HEK293 (cell line): ENCODE measurements around the gene FYB1.

ENCODE experiments used
- CTCF ChIA-PET: fragments of 350-600 bp; formaldehyde crosslinking; extraction: SDS; loops from one replicate; lab custom pipeline; 2021; ENCODE audit warnings: antibody characterized with exemption; lab: Yijun Ruan, JAX
- POLR2A ChIA-PET: fragments of 300-600 bp; formaldehyde crosslinking; extraction: SDS; loops from one replicate; lab custom pipeline; 2020; ENCODE audit warnings: antibody characterized with exemption, inconsistent platforms; lab: Yijun Ruan, JAX
- H3K27ac ChIP-seq: fragments of 200-500 bp; sonication (Bioruptor generic); 2 replicates; pipeline ENCODE4 v1.5.1; 2014; ENCODE audit warnings: low read depth, low read length, control low read depth, inconsistent platforms; ENCODE audit errors: extremely low read depth
- H3K36me3 ChIP-seq, 2 experiments: fragments of 200-500 bp in 1 of 2; sonication (Bioruptor generic) in 1 of 2; 1 replicate in 1 of 2; 2 replicates in 1 of 2; pipeline ENCODE4 v1.5.1; 2014 to 2017; ENCODE audit warnings: inconsistent platforms in 2 of 2, low read length in 2 of 2; ENCODE audit not compliant: control insufficient read depth in 2 of 2, insufficient read depth in 1 of 2
- H3K4me1 ChIP-seq: fragments of 200-500 bp; sonication (Bioruptor generic); 2 replicates; pipeline ENCODE4 v1.5.1; 2014; ENCODE audit warnings: mild to moderate bottlenecking, low read length, inconsistent platforms; ENCODE audit not compliant: control insufficient read depth, insufficient read depth
- H3K4me3 ChIP-seq: 2 replicates; pipeline ENCODE4 v1.5.1; 2011; ENCODE audit warnings: low read depth, mild to moderate bottlenecking, control low read depth, low read length, moderate library complexity
- H3K9me3 ChIP-seq: fragments of 200-500 bp; sonication (Bioruptor generic); 2 replicates; pipeline ENCODE4 v1.5.1; 2014; ENCODE audit warnings: low read depth, low read length, inconsistent platforms; ENCODE audit not compliant: control insufficient read depth, insufficient read depth
- BCL11B ChIP-seq: fragments of 450-650 bp; formaldehyde crosslinking; IDR thresholded peaks from 2 replicates; pipeline ENCODE4 v1.5.1; 2016; ENCODE audit warnings: low read depth, missing biosample characterization, missing genetic modification characterization
- CTCF ChIP-seq: fragments of 450-650 bp; formaldehyde crosslinking; IDR thresholded peaks from 2 replicates; pipeline ENCODE4 v1.5.1; 2016; ENCODE audit warnings: missing biosample characterization, missing genetic modification characterization
- GLI2 ChIP-seq: fragments of 450-650 bp; formaldehyde crosslinking; IDR thresholded peaks from 2 replicates; pipeline ENCODE4; 2017; ENCODE audit warnings: missing biosample characterization, missing genetic modification characterization, low read depth, borderline replicate concordance
- IKZF3 ChIP-seq: fragments of 450-650 bp; IDR thresholded peaks from 2 replicates; pipeline ENCODE4 v1.5.0; 2018; ENCODE audit warnings: missing biosample characterization, mild to moderate bottlenecking, missing genetic modification characterization, moderate library complexity
- KLF10 ChIP-seq: fragments of 450-650 bp; IDR thresholded peaks from 2 replicates; pipeline ENCODE4 v1.5.1; 2018; ENCODE audit warnings: missing biosample characterization, mild to moderate bottlenecking, missing genetic modification characterization
- SP3 ChIP-seq: fragments of 450-650 bp; formaldehyde crosslinking; IDR thresholded peaks from 2 replicates; pipeline ENCODE4 v1.5.1; 2016; ENCODE audit warnings: missing biosample characterization, missing genetic modification characterization
- TCF7L2 ChIP-seq: IDR thresholded peaks from 2 replicates; pipeline ENCODE4 v1.6.1; 2011; ENCODE audit warnings: low read depth, mild to moderate bottlenecking, inconsistent platforms, low read length, moderate library complexity, borderline replicate concordance
- ZNF114 ChIP-seq: fragments of 450-650 bp; formaldehyde crosslinking; IDR thresholded peaks from 2 replicates; pipeline ENCODE4 v1.5.0; 2017; ENCODE audit warnings: missing biosample characterization, missing genetic modification characterization
- ZNF146 ChIP-seq: fragments of 450-650 bp; formaldehyde crosslinking; IDR thresholded peaks from 2 replicates; pipeline ENCODE4 v1.5.1; 2016; ENCODE audit warnings: missing biosample characterization, missing genetic modification characterization
- ZNF2 ChIP-seq: fragments of 450-650 bp; formaldehyde crosslinking; IDR thresholded peaks from 2 replicates; pipeline ENCODE4 v1.5.1; 2016; ENCODE audit warnings: missing biosample characterization, missing genetic modification characterization
- ZNF211 ChIP-seq: fragments of 450-650 bp; formaldehyde crosslinking; IDR thresholded peaks from 2 replicates; pipeline ENCODE4 v1.5.1; 2016; ENCODE audit warnings: low read depth, missing biosample characterization, missing genetic modification characterization
- ZNF248 ChIP-seq: fragments of 450-650 bp; formaldehyde crosslinking; IDR thresholded peaks from 2 replicates; pipeline ENCODE4 v1.5.1; 2017; ENCODE audit warnings: missing biosample characterization, missing genetic modification characterization
- ZNF335 ChIP-seq: fragments of 450-650 bp; formaldehyde crosslinking; conservative IDR thresholded peaks from 2 replicates; pipeline ENCODE4 v1.5.1; 2016; ENCODE audit warnings: missing biosample characterization, missing genetic modification characterization
- ZNF350 ChIP-seq: fragments of 450-650 bp; formaldehyde crosslinking; IDR thresholded peaks from 2 replicates; pipeline ENCODE4 v1.5.0; 2017; ENCODE audit warnings: missing biosample characterization, mild to moderate bottlenecking, missing genetic modification characterization
- ZNF416 ChIP-seq: fragments of 450-650 bp; formaldehyde crosslinking; IDR thresholded peaks from 2 replicates; pipeline ENCODE4 v1.5.1; 2016; ENCODE audit warnings: missing biosample characterization, missing genetic modification characterization
- ZNF488 ChIP-seq: fragments of 450-650 bp; formaldehyde crosslinking; IDR thresholded peaks from 2 replicates; pipeline ENCODE4 v1.5.1; 2016; ENCODE audit warnings: missing biosample characterization, missing genetic modification characterization
- ZNF548 ChIP-seq: fragments of 450-650 bp; formaldehyde crosslinking; IDR thresholded peaks from 2 replicates; pipeline ENCODE4 v1.5.1; 2016; ENCODE audit warnings: missing biosample characterization, missing genetic modification characterization
- ZNF654 ChIP-seq: fragments of 450-650 bp; formaldehyde crosslinking; IDR thresholded peaks from 2 replicates; pipeline ENCODE4 v1.5.1; 2016; ENCODE audit warnings: low read depth, missing biosample characterization, missing genetic modification characterization
- ZNF670 ChIP-seq: fragments of 450-650 bp; formaldehyde crosslinking; IDR thresholded peaks from 2 replicates; pipeline ENCODE4 v1.5.1; 2016; ENCODE audit warnings: missing biosample characterization, missing genetic modification characterization, low read depth
- ZNF704 ChIP-seq: fragments of 450-650 bp; formaldehyde crosslinking; IDR thresholded peaks from 2 replicates; pipeline ENCODE4 v1.5.1; 2016; ENCODE audit warnings: missing biosample characterization, missing genetic modification characterization
- ZSCAN23 ChIP-seq: fragments of 450-650 bp; formaldehyde crosslinking; IDR thresholded peaks from 2 replicates; pipeline ENCODE4 v1.5.1; 2016; ENCODE audit warnings: missing biosample characterization, missing genetic modification characterization
- ZSCAN30 ChIP-seq: fragments of 450-650 bp; IDR thresholded peaks from 2 replicates; pipeline ENCODE4 v1.5.1; 2018; ENCODE audit warnings: missing biosample characterization, mild to moderate bottlenecking, missing genetic modification characterization, moderate library complexity

Gene FYB1

GRCh38 chr5:39218482-39219402, 621 bp downstream of the FYB1 start:
- ChIA-PET POLR2A (no interaction called here), CTCF (interaction anchor here (0.6 to 3.8 kb wide), 40 partner anchors 8 to 1470 kb away, joined by 3 to 41 read pairs (median 4); no protein-coding TSS in a partner anchor)
- no peaks in the 10 kb centered on the region for H3K36me3 ChIP-seq
- no peaks in the 10 kb centered on the region for H3K4me1 ChIP-seq
- H3K27ac ChIP-seq: no peak overlapping the region
- H3K4me3 ChIP-seq: no peak overlapping the region
- no peaks in the 10 kb centered on the region for H3K9me3 ChIP-seq
- no peak for TF ChIP-seq ZNF211 (tag by site-specific recombination)

- Histone ChIP-seq H3K36me3 (no peaks in the 10 kb centered on the region), H3K4me1 (no peaks in the 10 kb centered on the region), H3K27ac (no peak overlapping the region), H3K9me3 (no peaks in the 10 kb centered on the region), H3K4me3 (no peak overlapping the region)
- CTCF ChIA-PET: interaction anchor here (0.6 to 3.8 kb wide), 58 partner anchors 8 to 1485 kb away, joined by 3 to 41 read pairs (median 4); partner anchors contain the start of gene DAB2
- POLR2A ChIA-PET: no interaction called here
- TF ChIP-seq ZNF488 (no peak), ZNF2 (tag by site-specific recombination) (peak; percentile 85), KLF10 (tag by site-specific recombination) (no peak), ZNF114 (no peak), GLI2 (tag by site-specific recombination) (no peak), CTCF (tag by site-specific recombination) (peak; percentile 80), ZNF670 (no peak), ZNF335 (tag by site-specific recombination) (no peak), SP3 (tag by site-specific recombination) (no peak), ZNF654 (peak; percentile 86), ZNF416 (tag by site-specific recombination) (no peak), BCL11B (no peak), ZSCAN23 (no peak), ZNF350 (no peak), ZNF248 (tag by site-specific recombination) (no peak), TCF7L2 (peak; percentile 99), ZSCAN30 (tag by site-specific recombination) (no peak), IKZF3 (tag by site-specific recombination) (no peak), ZNF146 (no peak), ZNF704 (no peak), ZNF548 (peak; percentile 98)
Observed at GRCh38 chr5:39217365-39218281, 1.7 kb downstream of the FYB1 start.
